GM19193 (cell line): ENCODE results near the gene NUP62.

ENCODE experiments used
- POLR2A ChIP-seq: IDR thresholded peaks from 4 replicates; pipeline ENCODE4 v1.6.1; 2011; ENCODE audit not compliant: insufficient read depth, insufficient read length; ENCODE audit errors: extremely low read depth

NUP62 gene

GRCh38 chr19:49883094-49883493 is 46.2 kb downstream of the NUP62 start:
- TF ChIP-seq POLR2A = no peak

DNA sequence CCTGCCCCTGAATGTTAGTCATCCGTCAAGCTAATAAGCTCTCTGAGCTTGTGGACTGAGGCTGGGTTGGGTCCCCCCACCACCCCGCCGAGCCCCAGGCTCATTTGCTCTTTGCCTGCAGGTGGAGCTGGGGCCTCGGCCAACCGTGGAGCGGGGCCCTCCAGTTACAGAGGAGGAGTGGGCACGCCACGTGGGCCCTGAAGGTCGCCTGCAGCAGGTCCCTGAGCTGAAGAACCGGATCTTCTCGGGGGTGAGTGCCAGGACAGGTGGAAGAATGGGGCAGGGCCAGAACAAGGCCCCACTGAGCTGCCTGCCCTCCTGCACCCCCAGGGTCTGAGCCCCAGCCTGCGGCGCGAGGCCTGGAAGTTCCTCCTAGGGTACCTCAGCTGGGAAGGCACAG is 46.7 kb downstream of the NUP62 start:
- no peak for TF ChIP-seq POLR2A

DNA sequence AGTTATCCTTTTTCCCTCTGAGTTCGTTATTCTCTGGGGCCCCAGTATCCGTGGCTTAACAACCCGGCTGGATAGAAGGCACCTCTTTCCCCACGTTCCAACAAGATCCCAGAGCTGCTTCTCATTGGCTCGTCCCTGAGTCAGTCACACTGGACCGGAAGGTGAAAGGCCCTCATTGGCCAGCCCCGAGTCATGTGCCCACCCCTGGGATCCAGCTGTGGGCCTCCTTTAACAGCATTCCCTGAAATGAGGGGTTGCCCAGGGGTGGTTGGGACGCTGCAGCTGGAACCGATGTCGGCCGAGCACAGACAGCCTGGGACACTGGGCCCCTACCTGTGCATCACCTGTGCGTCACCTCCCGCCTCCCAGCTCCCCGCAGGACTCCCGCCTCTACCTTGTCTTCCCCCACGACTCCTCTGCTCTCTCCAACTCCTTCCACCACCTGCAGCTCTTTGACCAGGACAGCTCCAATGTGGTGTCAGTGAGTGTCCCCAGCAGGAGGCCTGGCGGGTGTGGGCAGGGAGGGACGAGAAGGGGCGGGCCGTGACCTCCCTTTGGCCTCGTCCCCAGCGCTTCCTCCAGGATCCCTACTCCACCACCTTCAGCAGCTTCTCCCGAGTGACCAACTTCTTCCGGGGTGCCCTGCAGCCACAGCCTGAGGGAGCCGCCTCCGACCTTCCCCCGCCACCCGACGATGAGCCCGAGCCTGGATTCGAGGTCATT is 47.5 kb downstream of the NUP62 start:
- peak; percentile 27 for TF ChIP-seq POLR2A

DNA sequence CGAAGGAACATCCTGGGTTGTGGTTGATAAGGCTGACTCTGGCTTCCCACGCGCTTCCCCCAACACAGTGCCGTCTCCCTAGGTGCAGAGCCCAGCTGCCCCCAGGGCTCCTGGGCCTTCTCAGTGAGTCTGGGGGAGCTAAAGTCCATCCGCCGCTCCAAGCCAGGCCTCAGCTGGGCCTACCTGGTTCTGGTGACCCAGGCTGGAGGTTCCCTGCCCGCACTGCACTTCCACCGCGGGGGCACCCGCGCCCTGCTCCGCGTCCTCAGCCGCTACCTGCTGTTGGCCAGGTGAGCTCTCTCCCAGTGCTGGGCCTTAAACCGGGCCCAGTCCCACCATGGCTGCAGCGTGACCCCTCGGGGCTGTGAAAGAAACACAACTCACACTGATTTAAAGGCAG is 48.1 kb downstream of the NUP62 start:
- TF ChIP-seq POLR2A = no peak

DNA sequence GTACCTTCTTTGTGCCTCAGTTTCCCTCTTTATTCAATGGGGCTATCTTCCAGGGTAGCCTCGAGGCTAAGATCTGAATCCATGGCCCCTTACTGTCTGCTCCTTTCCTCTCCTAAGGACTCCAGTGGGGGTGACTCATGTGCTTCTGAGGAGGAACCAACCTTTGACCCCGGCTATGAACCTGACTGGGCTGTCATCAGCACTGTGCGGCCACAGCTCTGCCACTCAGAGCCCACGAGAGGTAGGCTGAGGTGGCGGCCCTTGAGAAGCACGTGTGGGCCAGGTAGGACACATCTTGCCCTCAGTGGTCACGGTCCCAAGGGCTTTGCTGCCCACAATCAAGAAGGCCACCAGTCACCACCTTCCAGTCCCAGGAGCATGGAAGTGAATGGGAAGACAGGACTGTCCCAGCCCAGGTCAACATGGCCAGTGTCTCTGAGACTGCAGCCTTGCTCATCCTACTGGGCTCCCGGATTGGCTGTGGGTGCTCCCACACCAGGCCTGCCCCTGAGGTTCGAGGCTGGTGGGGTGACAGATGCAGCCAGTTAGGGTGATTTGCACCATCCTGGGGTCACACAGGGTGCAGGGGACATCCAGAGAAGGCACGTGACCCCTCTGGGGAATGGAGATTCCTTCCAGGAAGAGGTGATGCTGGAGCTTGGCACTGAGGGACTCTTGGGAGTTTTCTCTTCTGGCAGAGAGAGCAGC is 49.0 kb downstream of the NUP62 start:
- no peak for TF ChIP-seq POLR2A

GRCh38 chr19:49879243-49879963 is 49.9 kb downstream of the NUP62 start:
- no peak for TF ChIP-seq POLR2A

- no peak for TF ChIP-seq POLR2A
These were observed 50.6 kb downstream of the NUP62 start for GRCh38 chr19:49878744-49879070.

DNA sequence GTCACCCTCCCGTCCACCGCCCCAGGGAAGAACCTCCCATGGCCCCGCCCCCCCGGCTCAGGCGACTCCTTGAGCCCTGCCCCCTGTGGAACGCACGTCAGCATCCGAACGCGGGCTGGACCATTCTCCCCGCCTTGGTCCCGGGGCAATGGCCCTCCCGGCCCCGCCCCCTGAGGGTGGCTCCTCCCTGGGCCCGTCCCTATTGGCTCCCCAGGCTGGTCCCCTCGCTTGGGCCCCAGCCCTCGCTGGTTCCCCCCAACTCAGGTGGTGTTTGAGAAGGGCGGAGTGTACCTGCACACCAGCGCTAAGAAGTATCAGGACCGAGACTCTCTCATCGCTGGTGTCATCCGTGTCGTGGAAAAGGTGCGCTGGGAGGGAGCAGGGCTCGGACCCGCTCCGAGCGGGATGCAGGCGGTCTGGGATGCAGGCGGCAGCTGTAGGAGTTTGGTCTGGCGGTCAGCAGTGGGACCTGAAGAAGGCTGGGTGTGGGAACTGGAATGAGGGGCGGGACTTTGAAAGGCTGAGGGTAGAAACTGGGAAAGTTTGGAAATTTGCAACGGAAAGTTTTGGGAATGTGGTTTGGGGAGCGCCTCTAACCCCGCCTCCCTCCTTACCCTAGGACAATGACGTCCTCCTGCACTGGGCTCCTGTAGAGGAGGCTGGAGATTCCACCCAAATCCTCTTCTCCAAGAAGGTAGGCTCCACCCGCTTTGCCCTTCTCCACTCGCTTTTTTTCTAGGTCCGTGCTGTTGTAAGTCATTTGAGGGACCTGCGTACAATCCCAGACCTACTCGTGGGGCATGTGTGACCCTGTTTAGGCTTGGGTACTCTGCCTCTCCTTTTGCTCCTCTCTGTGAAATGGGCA is 51.2 kb downstream of the NUP62 start:
- peak; percentile 34 for TF ChIP-seq POLR2A

GRCh38 chr19:49877020-49877878 is 52.1 kb downstream of the NUP62 start, which contains the start of the genes AKT1S1 and TBC1D17:
TSS of gene AKT1S1 (minus strand) at chr19:49877355. CDS start at chr19:49873295, 4,060 bp downstream.
TSS of gene TBC1D17 (plus strand) at chr19:49877702. CDS start at chr19:49877724, 22 bp downstream.
- TF ChIP-seq POLR2A = peak; percentile 61

GRCh38 chr19:49876422-49877019 is 52.8 kb downstream of the NUP62 start:
- peak; percentile 57 for TF ChIP-seq POLR2A

GRCh38 chr19:49875857-49876421 is 53.4 kb downstream of the NUP62 start:
- no peak for TF ChIP-seq POLR2A

GRCh38 chr19:49875177-49875576 is 54.1 kb downstream of the NUP62 start:
- TF ChIP-seq POLR2A = no peak

GRCh38 chr19:49874503-49875157 is 54.7 kb downstream of the NUP62 start:
- TF ChIP-seq POLR2A = no peak

DNA sequence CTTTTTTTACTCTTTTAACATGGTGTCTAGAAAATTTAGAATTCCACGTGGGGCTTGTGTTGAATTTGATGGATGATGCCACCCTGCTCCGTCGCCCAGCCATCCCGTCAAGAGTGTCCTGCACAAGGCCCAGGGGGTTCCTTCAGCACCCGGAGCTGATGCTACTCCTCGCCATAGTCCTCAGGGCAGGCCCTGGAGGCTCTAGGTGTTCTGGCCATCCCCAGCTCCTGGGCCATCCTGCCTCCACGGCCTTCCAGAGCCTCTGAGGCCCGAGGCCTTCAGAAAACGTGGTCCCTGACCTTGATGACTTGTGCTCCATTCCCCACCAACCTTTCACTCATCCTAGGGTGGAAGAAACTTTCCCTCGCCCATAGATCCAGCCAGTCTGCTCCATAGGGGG is 55.5 kb downstream of the NUP62 start:
- no peak for TF ChIP-seq POLR2A
